GM18526 (cell line): ENCODE results near the gene C1orf105.

ENCODE experiments used
- POLR2A ChIP-seq: IDR thresholded peaks from 3 replicates; pipeline ENCODE4 v1.6.1; 2011; ENCODE audit not compliant: insufficient read length; ENCODE audit errors: extremely low read depth

The C1orf105 gene

GRCh38 chr1:172478485-172478884, 58.0 kb downstream of the C1orf105 start:
- no peak for TF ChIP-seq POLR2A

GRCh38 chr1:172480431-172480830, 59.9 kb downstream of the C1orf105 start:
- no peak for TF ChIP-seq POLR2A

GRCh38 chr1:172482044-172482443, 61.6 kb downstream of the C1orf105 start:
- no peak for TF ChIP-seq POLR2A

DNA sequence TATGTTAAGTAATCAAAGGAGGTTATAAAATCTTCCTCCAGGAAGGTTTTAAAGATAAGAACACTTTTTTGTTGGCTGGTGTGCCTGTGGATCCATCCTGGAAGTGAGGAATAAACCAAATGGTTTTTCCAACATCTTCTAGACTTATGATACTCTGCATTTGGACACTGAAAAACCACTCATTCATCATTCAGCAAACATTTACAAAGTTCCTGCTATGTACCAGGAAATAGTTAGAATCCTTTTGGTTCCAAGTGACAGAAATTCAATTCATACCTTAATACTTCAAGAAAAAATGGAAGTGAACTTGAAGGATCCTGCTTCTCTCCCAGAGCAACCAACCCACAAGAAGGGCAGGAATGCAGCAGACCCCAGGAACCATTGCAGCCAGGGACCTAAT, 63.0 kb downstream of the C1orf105 start:
- no peak for TF ChIP-seq POLR2A

GRCh38 chr1:172484252-172484651, 63.8 kb downstream of the C1orf105 start:
- no peak for TF ChIP-seq POLR2A

GRCh38 chr1:172485626-172486025, 65.1 kb downstream of the C1orf105 start:
- TF ChIP-seq POLR2A, result no peak

- no peak for TF ChIP-seq POLR2A
These were observed 66.4 kb downstream of the C1orf105 start for GRCh38 chr1:172486805-172487454.

- no peak for TF ChIP-seq POLR2A
These were observed 67.1 kb downstream of the C1orf105 start for GRCh38 chr1:172487550-172487949.

DNA sequence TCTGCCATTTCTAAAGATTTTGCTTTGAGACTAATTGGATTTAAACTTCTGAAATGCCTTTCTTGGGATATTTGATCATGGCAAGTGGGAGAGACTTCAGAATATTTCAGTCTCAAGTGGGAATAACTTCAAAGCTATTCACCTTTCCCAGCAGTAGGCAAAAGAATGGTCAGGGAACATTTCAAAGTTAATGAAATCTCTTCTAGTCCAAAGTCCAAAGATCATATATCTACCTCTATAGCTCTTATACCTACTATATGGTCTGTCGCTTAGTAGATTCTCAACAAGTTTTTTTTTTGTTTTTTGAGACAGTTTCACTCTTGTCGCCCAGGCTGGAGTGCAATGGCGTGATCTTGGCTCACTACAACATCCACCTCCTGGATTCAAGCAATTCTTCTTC, 67.9 kb downstream of the C1orf105 start:
- no peak for TF ChIP-seq POLR2A

GRCh38 chr1:172489847-172490246, 69.4 kb downstream of the C1orf105 start:
- TF ChIP-seq POLR2A, result no peak

DNA sequence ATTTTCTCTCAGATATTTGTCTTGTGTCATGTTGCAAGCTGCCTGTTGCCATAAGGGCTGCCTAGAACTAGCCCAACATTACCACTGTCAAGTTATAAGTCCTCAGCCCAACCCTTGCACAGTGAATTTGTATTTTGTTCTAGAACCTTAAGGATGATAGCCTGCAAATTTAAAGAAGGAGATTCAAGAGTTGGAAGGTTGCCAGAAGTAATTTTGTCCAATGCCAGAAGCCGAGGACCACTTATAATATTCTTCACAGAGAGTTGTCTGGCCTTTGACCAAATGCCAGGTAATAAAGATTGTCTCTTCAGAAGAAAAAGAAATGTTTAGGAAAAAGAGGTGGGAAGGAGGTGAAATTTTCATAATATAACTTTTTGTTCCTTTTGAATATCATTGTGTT, 71.9 kb downstream of the C1orf105 start:
- TF ChIP-seq POLR2A, result no peak

DNA sequence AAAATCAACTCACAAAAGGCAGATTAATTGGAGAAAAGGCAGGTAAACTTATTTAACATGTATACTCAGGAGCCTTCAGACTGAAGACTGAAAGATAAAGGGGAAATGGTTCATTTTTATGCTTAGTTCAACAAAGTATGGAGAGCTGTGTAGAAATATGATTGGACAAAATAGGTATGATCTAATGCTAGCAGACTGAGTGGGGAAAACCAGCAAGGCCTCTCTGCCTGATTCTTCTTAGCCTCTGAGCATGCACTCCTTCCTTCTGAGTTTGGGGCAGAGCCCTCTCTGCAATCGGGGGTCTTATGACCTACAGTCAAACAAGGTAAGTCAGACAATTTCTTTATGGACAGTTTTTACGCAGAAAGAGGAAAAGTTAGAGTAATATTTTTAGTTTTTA, 73.7 kb downstream of the C1orf105 start:
- TF ChIP-seq POLR2A, result no peak

DNA sequence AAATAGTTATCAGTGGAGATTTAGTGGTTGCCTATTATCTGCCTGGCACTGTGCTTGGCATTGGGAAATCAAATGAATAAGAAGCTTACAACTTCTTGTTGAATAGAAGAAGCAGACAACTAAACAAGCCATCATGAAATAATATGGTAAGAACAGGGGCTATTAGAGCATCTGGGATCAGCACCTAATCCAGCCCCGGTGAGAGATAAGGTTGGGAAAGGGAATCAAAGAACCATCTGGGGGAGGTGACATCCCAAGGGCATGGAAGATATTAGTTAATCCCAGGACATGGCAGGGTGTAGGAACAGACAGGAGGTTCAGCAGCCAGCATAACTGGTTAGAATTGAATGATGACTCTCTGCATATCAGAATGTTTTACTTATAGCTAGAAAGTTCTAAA, 76.2 kb downstream of the C1orf105 start:
- no peak for TF ChIP-seq POLR2A

DNA sequence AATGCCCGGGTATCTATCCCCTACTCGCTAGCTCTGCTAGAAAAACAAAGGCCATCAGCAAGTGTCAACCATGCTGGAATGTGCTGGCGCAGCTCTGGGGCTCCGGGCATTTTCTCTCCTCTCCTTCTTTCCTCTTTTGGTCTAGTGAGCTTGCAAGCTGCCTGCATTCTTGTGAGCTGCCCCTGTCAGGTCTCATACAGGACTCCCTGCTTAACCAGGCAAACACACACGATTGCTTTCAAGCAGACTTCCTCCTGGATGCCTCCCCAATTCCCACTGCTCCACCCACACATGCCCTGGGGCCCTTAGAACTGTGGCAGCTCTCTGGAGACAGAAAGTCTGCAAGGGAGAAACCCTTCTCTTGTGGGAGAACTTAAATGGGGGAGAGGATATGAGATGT, 76.7 kb downstream of the C1orf105 start:
- no peak for TF ChIP-seq POLR2A

DNA sequence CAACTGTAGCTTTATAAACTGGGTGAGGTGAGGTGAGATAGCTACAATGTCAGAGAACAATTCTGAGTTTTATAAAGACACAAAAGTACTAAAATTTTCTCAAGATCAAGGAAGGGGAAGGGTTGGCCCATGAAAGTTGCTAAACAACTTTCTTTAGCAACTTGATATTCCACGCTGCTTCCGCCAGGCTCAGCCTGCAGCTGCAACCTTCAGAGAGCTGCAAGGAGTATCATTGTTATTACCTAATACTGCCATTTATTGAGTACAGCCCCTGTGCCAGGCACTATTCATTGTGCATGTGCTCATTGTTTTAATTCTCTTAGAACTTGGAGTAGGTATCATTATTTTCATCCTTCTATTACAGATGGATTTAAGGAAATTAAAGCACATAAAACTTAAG, 78.4 kb downstream of the C1orf105 start:
- no peak for TF ChIP-seq POLR2A

DNA sequence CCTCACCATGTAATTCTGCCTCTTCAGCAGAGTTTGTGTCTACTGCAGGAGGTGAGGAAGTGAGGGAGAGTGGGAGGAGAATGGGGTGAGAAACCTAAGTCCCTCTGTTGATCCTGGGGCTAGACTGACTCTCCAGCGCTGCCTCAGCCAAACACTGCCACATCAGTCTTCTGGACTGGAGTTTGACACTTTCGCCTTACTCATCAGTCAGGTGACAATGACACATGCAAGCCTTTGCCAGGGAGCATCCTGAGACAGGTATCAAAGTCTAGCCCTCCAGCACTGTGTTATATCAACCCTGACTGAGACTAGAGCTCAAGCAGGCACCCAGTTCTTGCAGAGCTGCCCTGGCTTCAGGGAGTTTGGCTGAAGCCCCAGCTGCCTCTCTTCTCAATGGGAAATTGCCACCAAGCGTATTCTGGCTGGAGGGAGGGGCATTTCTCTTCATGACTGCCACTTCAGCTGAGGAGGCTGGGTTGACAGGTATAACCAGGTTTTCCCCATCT, 79.2 kb downstream of the C1orf105 start:
- no peak for TF ChIP-seq POLR2A

- TF ChIP-seq POLR2A, result no peak
These were observed 79.7 kb downstream of the C1orf105 start for GRCh38 chr1:172500207-172500606.
